HG02759 (cell line): ENCODE results near the gene PLXND1.

Experiments used
- ATAC-seq: cut with Tn5 transposase; IDR thresholded peaks from one replicate; pipeline ENCODE4 v1.9.1; 2021; ENCODE audit warnings: mild to moderate bottlenecking, moderate library complexity; ENCODE audit not compliant: unreplicated experiment

The PLXND1 gene

GRCh38 chr3:129627350-129628168 lies 21.1 kb upstream of the PLXND1 start:
- ATAC-seq: peak; percentile 44

GRCh38 chr3:129626744-129627349 lies 20.4 kb upstream of the PLXND1 start:
- ATAC-seq: peak; percentile 96

- ATAC-seq: no peak
Observed at GRCh38 chr3:129625072-129625874, 18.8 kb upstream of the PLXND1 start.

- ATAC-seq: no peak
Observed at GRCh38 chr3:129624347-129625071, 18.0 kb upstream of the PLXND1 start.

GRCh38 chr3:129623447-129624118 lies 17.1 kb upstream of the PLXND1 start:
- ATAC-seq: no peak

GRCh38 chr3:129622933-129623332 lies 16.5 kb upstream of the PLXND1 start:
- no peak for ATAC-seq

- no peak for ATAC-seq
Observed at GRCh38 chr3:129622226-129622874, 15.9 kb upstream of the PLXND1 start.

- no peak for ATAC-seq
Observed at GRCh38 chr3:129621626-129622225, 15.2 kb upstream of the PLXND1 start.

- no peak for ATAC-seq
Observed at GRCh38 chr3:129620828-129621559, 14.5 kb upstream of the PLXND1 start.

- no peak for ATAC-seq
Observed at GRCh38 chr3:129619726-129620162, 13.3 kb upstream of the PLXND1 start.

- no peak for ATAC-seq
Observed at GRCh38 chr3:129618901-129619671, 12.6 kb upstream of the PLXND1 start.

- no peak for ATAC-seq
Observed at GRCh38 chr3:129618186-129618820, 11.8 kb upstream of the PLXND1 start.

GRCh38 chr3:129617381-129618185 lies 11.1 kb upstream of the PLXND1 start:
- ATAC-seq: no peak

- ATAC-seq: no peak
Observed at GRCh38 chr3:129616713-129617112, 10.2 kb upstream of the PLXND1 start.

- no peak for ATAC-seq
Observed at GRCh38 chr3:129616291-129616690, 9.8 kb upstream of the PLXND1 start.

- no peak for ATAC-seq
Observed at GRCh38 chr3:129615751-129616281, 9.3 kb upstream of the PLXND1 start.
